Neural progenitor cell (in vitro differentiated cells): ENCODE results near the gene SLC35F3. TPM values are rescaled to one million over a fixed set of nuclear protein-coding genes. Genes with fewer than 3 reads are reported as not detected.

Experiments used
- DNase-seq: peaks from one replicate; pipeline ENCODE4 v3.0.0-alpha.2; 2016; ENCODE audit warnings: low spot score
- H2AFZ ChIP-seq: fragments of 200-600 bp; sonication (generic); replicated peaks from 2 replicates; pipeline ENCODE4 v1.6.1; 2016; ENCODE audit warnings: antibody characterized with exemption
- H3F3A ChIP-seq: fragments of 200-600 bp; sonication (generic); 2 replicates; pipeline ENCODE4 v1.6.1; 2016; ENCODE audit warnings: antibody characterized with exemption, low read depth
- H3K27ac ChIP-seq: fragments of 200-600 bp; sonication (generic); 2 replicates; pipeline ENCODE4 v1.5.1; 2016; ENCODE audit warnings: mild to moderate bottlenecking
- H3K27me3 ChIP-seq: fragments of 200-600 bp; sonication (generic); 2 replicates; pipeline ENCODE4 v1.6.1; 2016; ENCODE audit warnings: mild to moderate bottlenecking, moderate library complexity
- H3K36me3 ChIP-seq: fragments of 200-600 bp; sonication (generic); 2 replicates; pipeline ENCODE4 v1.5.1; 2016
- H3K4me1 ChIP-seq: fragments of 200-600 bp; sonication (generic); 2 replicates; pipeline ENCODE4 v1.6.1; 2016; ENCODE audit warnings: mixed run types
- H3K4me2 ChIP-seq: fragments of 200-600 bp; sonication (generic); 2 replicates; pipeline ENCODE4 v1.6.1; 2016
- H3K4me3 ChIP-seq: fragments of 200-600 bp; sonication (generic); 2 replicates; pipeline ENCODE4 v1.5.1; 2016
- H3K79me2 ChIP-seq: fragments of 200-600 bp; sonication (generic); 2 replicates; pipeline ENCODE4 v1.6.1; 2016; ENCODE audit warnings: low read depth
- H3K9ac ChIP-seq: fragments of 200-600 bp; sonication (generic); 2 replicates; pipeline ENCODE4 v1.6.1; 2016
- H3K9me3 ChIP-seq: fragments of 200-600 bp; sonication (generic); 2 replicates; pipeline ENCODE4 v1.5.1; 2016; ENCODE audit warnings: low read depth
- H4K20me1 ChIP-seq: fragments of 200-600 bp; sonication (generic); 2 replicates; pipeline ENCODE4 v1.6.1; 2016; ENCODE audit warnings: low read depth
- H3K27ac Mint-ChIP-seq: 3 replicates; pipeline ENCODE4 v1.8.0; 2021; ENCODE audit warnings: mixed read lengths
- H3K27me3 Mint-ChIP-seq: 2 replicates; pipeline ENCODE4 v1.8.0; 2022; ENCODE audit warnings: low read depth, mild to moderate bottlenecking, inconsistent platforms, moderate library complexity, mixed read lengths; ENCODE audit not compliant: insufficient read depth
- H3K36me3 Mint-ChIP-seq: 3 replicates; pipeline ENCODE4 v1.8.0; 2021; ENCODE audit warnings: mixed read lengths
- H3K4me1 Mint-ChIP-seq: 3 replicates; pipeline ENCODE4 v1.8.0; 2021; ENCODE audit warnings: mixed read lengths
- H3K4me3 Mint-ChIP-seq: 3 replicates; pipeline ENCODE4 v1.8.0; 2021; ENCODE audit warnings: mild to moderate bottlenecking, moderate library complexity, mixed read lengths
- H3K9me3 Mint-ChIP-seq: 3 replicates; pipeline ENCODE4 v1.8.0; 2020; ENCODE audit warnings: mixed read lengths
- EZH2 ChIP-seq: fragments of 200-600 bp; sonication (generic); IDR thresholded peaks from 2 replicates; pipeline ENCODE4 v1.6.1; 2017; ENCODE audit warnings: antibody characterized with exemption, mild to moderate bottlenecking, moderate library complexity
- EZH2phosphoT487 ChIP-seq: fragments of 200-600 bp; sonication (generic); IDR thresholded peaks from 2 replicates; pipeline ENCODE4 v1.6.1; 2017; ENCODE audit warnings: antibody characterized with exemption
- total RNA-seq: library from RNA; depleted of rRNA; stranded (reverse); fragments of >200 nt; gene quantifications from 2 replicates; pipeline ENCODE4 v1.2.3, GENCODE V29; 2015; ENCODE audit warnings: low replicate concordance
- TF ChIP-seq, protein P1 (sequence below): fragments of 200-600 bp; sonication (generic); IDR thresholded peaks from 2 replicates; pipeline ENCODE4 v1.5.1; 2017; ENCODE audit warnings: antibody characterized with exemption, mild to moderate bottlenecking

Gene SLC35F3
- total RNA-seq, 1 donor from 2014 or later: 0.79 TPM

- H3K36me3 ChIP-seq: no peaks in the 10 kb centered on the region
- H2AFZ ChIP-seq: no peak overlapping the region
- no peak overlapping the region for H3K27ac Mint-ChIP-seq
- no peak overlapping the region for H3K27ac ChIP-seq
- no peaks in the 10 kb centered on the region for H3K36me3 Mint-ChIP-seq
- no peaks in the 10 kb centered on the region for H3F3A ChIP-seq
- TF ChIP-seq EZH2phosphoT487 (no peak), EZH2 (no peak)
- TF ChIP-seq, protein P1, sequence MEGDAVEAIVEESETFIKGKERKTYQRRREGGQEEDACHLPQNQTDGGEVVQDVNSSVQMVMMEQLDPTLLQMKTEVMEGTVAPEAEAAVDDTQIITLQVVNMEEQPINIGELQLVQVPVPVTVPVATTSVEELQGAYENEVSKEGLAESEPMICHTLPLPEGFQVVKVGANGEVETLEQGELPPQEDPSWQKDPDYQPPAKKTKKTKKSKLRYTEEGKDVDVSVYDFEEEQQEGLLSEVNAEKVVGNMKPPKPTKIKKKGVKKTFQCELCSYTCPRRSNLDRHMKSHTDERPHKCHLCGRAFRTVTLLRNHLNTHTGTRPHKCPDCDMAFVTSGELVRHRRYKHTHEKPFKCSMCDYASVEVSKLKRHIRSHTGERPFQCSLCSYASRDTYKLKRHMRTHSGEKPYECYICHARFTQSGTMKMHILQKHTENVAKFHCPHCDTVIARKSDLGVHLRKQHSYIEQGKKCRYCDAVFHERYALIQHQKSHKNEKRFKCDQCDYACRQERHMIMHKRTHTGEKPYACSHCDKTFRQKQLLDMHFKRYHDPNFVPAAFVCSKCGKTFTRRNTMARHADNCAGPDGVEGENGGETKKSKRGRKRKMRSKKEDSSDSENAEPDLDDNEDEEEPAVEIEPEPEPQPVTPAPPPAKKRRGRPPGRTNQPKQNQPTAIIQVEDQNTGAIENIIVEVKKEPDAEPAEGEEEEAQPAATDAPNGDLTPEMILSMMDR: no peak
- DNase-seq: no peak
- H3K9ac ChIP-seq: no peak overlapping the region
- H4K20me1 ChIP-seq: no peaks in the 10 kb centered on the region
- H3K4me3 Mint-ChIP-seq: no peak overlapping the region
- no peak overlapping the region for H3K4me3 ChIP-seq
- H3K79me2 ChIP-seq: no peaks in the 10 kb centered on the region
- H3K4me1 Mint-ChIP-seq: no peaks in the 10 kb centered on the region
- no peaks in the 10 kb centered on the region for H3K4me1 ChIP-seq
- H3K9me3 Mint-ChIP-seq: no peaks in the 10 kb centered on the region
- H3K27me3 ChIP-seq: no peaks in the 10 kb centered on the region
- H3K27me3 Mint-ChIP-seq: peaks cover 2% of the 10 kb centered on the region
- no peaks in the 10 kb centered on the region for H3K9me3 ChIP-seq
- no peak overlapping the region for H3K4me2 ChIP-seq
Observed at GRCh38 chr1:234164098-234164709, 259.7 kb downstream of the SLC35F3 start.

- Histone ChIP-seq H3K36me3 (no peaks in the 10 kb centered on the region), H4K20me1 (no peaks in the 10 kb centered on the region), H3K4me3 (no peak overlapping the region), H3K9me3 (no peaks in the 10 kb centered on the region), H3K4me2 (no peak overlapping the region), H3K27me3 (no peaks in the 10 kb centered on the region), H3K79me2 (no peaks in the 10 kb centered on the region), H2AFZ (no peak overlapping the region), H3K4me1 (no peaks in the 10 kb centered on the region), H3K9ac (no peak overlapping the region), H3K27ac (no peak overlapping the region), H3F3A (no peaks in the 10 kb centered on the region)
- Mint-ChIP-seq H3K27me3 (peaks cover under 1% of the 10 kb centered on the region), H3K36me3 (no peaks in the 10 kb centered on the region), H3K4me3 (no peak overlapping the region), H3K27ac (no peak overlapping the region), H3K4me1 (peaks cover 10% of the 10 kb centered on the region), H3K9me3 (no peaks in the 10 kb centered on the region)
- TF ChIP-seq, protein P1: no peak
- TF ChIP-seq EZH2phosphoT487 (no peak), EZH2 (no peak)
- DNase-seq: no peak
Observed at GRCh38 chr1:234168061-234168724, 263.7 kb downstream of the SLC35F3 start.

DNA sequence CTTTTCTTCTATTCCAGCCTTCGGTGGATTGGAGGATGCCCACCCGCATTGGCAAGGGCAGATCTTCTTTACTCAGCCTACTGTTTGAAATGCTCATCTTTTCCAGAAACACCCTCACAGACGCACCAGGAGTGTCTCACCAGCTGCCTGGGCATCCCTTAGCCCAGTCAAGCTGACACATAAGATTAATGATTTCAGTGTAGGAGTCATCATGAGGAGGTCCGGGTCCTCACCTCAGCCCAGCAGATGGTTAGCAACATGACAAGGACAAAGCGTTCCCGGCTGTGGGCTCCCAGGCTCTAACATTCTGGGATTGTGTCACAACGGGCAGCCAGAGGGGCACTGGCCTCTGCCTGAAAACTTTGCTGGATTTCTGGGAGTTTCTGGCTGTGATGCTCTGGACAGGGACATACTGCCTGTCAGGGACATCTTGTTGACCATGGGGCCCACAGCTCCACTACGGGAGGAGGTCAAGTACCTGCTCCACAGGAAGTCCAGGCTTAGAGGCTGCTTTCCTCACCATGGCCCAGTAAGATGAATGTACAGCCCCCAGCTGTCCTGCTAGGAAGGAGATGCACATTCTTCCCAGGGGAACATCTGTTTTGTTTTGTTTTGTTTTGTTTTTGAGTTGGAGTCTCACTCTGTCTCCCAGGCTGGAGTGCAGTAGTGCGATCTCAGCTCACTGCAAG, 264.8 kb downstream of the SLC35F3 start:
- Mint-ChIP-seq H3K4me3 (peak overlapping the region; percentile 40), H3K9me3 (no peaks in the 10 kb centered on the region), H3K4me1 (peaks cover 10% of the 10 kb centered on the region), H3K27ac (no peak overlapping the region), H3K36me3 (no peaks in the 10 kb centered on the region), H3K27me3 (peaks cover 5% of the 10 kb centered on the region)
- Histone ChIP-seq H3K27me3 (no peaks in the 10 kb centered on the region), H3K9ac (no peak overlapping the region), H2AFZ (no peak overlapping the region), H3K4me1 (no peaks in the 10 kb centered on the region), H4K20me1 (no peaks in the 10 kb centered on the region), H3K79me2 (no peaks in the 10 kb centered on the region), H3K36me3 (no peaks in the 10 kb centered on the region), H3K4me3 (no peak overlapping the region), H3K9me3 (no peaks in the 10 kb centered on the region), H3F3A (no peaks in the 10 kb centered on the region), H3K4me2 (no peak overlapping the region), H3K27ac (no peak overlapping the region)
- TF ChIP-seq, protein P1: no peak
- TF ChIP-seq EZH2: no peak
- TF ChIP-seq EZH2phosphoT487: no peak
- DNase-seq: no peak
